H1 (cell line): Measurements from ENCODE around the gene AIG1.

Experiments used
- CHD1 ChIP-seq: IDR thresholded peaks from 2 replicates; pipeline ENCODE4 v1.6.1; 2012; ENCODE audit warnings: low read depth, low read length, improper control_type of control experiment
- CTCF ChIP-seq, 3 experiments: IDR thresholded peaks; 1 replicate in 2 of 3; 2 replicates in 1 of 3; pipeline versions ENCODE4 v1.5.1 to v1.6.1; 2011; ENCODE audit warnings: low read length in 3 of 3, mild to moderate bottlenecking in 3 of 3, inconsistent platforms in 2 of 3, low read depth in 1 of 3, moderate library complexity in 1 of 3; ENCODE audit not compliant: insufficient read depth in 1 of 3; ENCODE audit errors: control extremely low read depth in 1 of 3
- EP300 ChIP-seq, 2 experiments: IDR thresholded peaks; 1 replicate in 1 of 2; 2 replicates in 1 of 2; pipeline ENCODE4 v1.6.1; 2011 to 2012; ENCODE audit warnings: low read depth in 2 of 2, low read length in 2 of 2, mild to moderate bottlenecking in 2 of 2, borderline replicate concordance in 1 of 2, inconsistent platforms in 1 of 2, moderate library complexity in 1 of 2
- HDAC6 ChIP-seq: IDR thresholded peaks from one replicate; pipeline ENCODE4 v1.7.1; 2012; ENCODE audit warnings: low read depth, mild to moderate bottlenecking, inconsistent platforms, low read length, moderate library complexity
- JUND ChIP-seq: IDR thresholded peaks from 2 replicates; pipeline ENCODE4 v1.6.1; 2011; ENCODE audit warnings: mild to moderate bottlenecking, improper control_type of control experiment, low read length
- POLR2A ChIP-seq, 2 experiments: IDR thresholded peaks; 1 replicate in 1 of 2; 2 replicates in 1 of 2; pipeline ENCODE4 v1.6.1; 2011; ENCODE audit warnings: low read depth in 2 of 2, low read length in 2 of 2, mild to moderate bottlenecking in 2 of 2; ENCODE audit errors: control extremely low read depth in 1 of 2
- TAF1 ChIP-seq: IDR thresholded peaks from 2 replicates; pipeline ENCODE4 v1.6.1; 2011; ENCODE audit warnings: mild to moderate bottlenecking, low read depth, low read length
- TBP ChIP-seq: IDR thresholded peaks from 2 replicates; pipeline ENCODE4 v1.6.1; 2011; ENCODE audit warnings: low read depth, low read length, improper control_type of control experiment
- YY1 ChIP-seq: IDR thresholded peaks from 2 replicates; pipeline ENCODE4 v1.6.1; 2011; ENCODE audit warnings: low read depth, mild to moderate bottlenecking, low read length

- TF ChIP-seq EP300 (IDR thresholded peaks at IDR 0.05; ENCODE audit: borderline replicate concordance in 1 of 2, low read depth in 2 of 2, low read length in 2 of 2) (no peak), JUND (no peak), CTCF (IDR thresholded peaks at IDR 0.05; ENCODE audit: control extremely low read depth in 1 of 3, insufficient read depth in 1 of 3, low read depth in 1 of 3, low read length in 3 of 3) (no peak), YY1 (no peak), POLR2A (IDR thresholded peaks at IDR 0.05; ENCODE audit: control extremely low read depth in 1 of 2, low read depth in 2 of 2, low read length in 2 of 2) (no peak), TBP (no peak), TAF1 (no peak), HDAC6 (no peak), CHD1 (no peak)
Observed at GRCh38 chr6:143125455-143125854, 64.8 kb downstream of the AIG1 start.
